NCI-H1436 (cell line): ENCODE measurements around the gene FGF6.
"Not testable (repeated sequence)": the region's sequence is repeated elsewhere in the genome, so short reads cannot be mapped to it uniquely, and the experiment has no call there.

Experiments
- DNase-seq: peaks from one replicate; lab custom pipeline; 2025; lab: John Stamatoyannopoulos, UW

The FGF6 gene, protein sequence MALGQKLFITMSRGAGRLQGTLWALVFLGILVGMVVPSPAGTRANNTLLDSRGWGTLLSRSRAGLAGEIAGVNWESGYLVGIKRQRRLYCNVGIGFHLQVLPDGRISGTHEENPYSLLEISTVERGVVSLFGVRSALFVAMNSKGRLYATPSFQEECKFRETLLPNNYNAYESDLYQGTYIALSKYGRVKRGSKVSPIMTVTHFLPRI

DNA sequence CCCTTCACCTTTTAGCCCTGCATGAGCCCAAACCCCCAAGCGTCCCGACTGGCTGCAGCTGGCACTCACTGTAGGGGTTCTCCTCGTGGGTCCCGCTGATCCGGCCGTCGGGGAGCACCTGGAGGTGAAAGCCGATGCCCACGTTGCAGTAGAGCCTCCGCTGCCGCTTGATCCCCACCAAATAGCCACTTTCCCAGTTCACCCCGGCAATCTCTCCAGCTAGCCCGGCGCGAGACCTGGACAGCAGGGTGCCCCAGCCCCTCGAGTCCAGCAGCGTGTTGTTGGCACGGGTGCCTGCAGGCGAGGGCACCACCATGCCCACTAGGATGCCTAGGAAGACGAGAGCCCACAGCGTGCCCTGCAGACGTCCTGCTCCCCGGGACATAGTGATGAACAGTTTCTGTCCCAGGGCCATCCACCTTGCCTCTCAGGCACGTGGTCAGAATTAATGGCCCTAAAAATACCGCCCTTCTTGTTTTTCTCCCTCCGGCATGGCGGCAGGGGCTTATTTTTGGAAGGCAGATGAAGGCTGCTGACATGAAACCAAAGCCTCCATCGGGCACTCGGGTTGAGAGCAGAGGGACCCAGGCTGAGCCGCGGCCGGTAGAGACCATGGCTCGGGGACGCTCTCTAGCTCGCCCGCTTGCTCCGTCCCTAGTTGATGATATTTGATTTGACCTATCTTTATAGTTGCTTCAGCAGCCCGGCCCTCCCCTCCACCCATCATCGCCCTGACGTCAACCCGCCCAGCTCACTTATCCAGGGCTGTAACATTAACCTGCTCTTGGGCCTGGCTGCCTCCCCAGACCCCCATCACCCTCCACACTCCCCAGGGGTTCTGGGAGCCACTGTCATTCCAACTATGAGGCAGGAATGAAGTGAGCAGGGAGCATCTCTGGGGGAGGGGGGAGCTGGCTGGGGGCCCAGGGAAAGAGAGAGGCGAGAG is at the start of gene FGF6:
Gene FGF6 (minus strand): TSS at position 660 of the 946 bp plus-strand sequence. CDS start 245 bp downstream, at position 415.
- no peak for DNase-seq

DNA sequence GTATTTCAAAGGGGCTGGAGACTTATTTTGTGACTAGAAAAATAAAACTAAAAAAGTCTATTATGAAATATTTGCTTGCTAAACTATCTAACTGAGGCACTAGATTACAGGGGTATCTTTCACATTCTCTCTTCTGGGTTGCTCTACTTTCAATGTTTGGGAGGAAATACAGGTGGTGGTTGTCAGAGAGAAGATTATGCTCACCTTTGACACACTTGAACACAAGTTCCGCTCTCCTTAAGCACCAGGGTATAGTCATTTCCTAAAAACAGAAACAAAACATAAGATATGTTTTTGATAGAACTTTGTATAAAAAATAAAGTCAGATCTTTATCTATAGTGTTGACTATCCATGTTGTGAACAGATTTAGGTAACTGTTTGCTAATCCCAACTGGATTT is 45.4 kb upstream of the FGF6 start:
- no peak for DNase-seq

GRCh38 chr12:4489556-4489955 is 43.9 kb upstream of the FGF6 start:
- DNase-seq, result no peak

GRCh38 chr12:4486980-4487379 is 41.4 kb upstream of the FGF6 start:
- DNase-seq, result no peak

DNA sequence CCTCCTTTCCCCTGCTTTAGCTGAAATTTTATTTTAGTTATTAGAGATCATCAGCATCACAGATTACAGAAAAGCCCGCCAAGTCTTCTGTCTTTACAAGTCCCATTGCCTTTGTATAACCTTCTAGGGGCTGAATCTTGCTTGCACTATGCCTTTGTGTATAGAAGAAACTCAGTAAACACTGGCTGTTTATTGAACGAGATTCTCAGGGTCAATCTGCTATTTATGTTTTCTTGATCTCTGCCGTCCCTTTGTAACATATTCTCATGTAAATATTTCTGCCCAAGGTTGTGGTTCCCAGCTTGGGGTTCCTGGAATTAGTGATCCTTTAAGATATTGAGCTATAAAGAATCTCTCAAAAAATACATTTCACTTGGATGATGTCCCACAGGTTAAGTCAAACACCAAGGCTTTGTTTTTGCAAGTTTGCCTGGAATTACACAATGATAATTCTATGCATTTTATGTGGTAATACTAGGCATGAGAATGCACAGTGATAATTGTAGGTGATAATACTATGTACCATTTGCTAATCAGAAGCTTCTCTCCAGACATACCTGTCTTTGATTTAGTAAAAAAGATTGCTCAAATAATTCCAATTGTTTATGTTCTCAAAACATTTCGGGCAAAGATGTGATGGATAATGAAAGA is 40.6 kb upstream of the FGF6 start:
- no peak for DNase-seq

DNA sequence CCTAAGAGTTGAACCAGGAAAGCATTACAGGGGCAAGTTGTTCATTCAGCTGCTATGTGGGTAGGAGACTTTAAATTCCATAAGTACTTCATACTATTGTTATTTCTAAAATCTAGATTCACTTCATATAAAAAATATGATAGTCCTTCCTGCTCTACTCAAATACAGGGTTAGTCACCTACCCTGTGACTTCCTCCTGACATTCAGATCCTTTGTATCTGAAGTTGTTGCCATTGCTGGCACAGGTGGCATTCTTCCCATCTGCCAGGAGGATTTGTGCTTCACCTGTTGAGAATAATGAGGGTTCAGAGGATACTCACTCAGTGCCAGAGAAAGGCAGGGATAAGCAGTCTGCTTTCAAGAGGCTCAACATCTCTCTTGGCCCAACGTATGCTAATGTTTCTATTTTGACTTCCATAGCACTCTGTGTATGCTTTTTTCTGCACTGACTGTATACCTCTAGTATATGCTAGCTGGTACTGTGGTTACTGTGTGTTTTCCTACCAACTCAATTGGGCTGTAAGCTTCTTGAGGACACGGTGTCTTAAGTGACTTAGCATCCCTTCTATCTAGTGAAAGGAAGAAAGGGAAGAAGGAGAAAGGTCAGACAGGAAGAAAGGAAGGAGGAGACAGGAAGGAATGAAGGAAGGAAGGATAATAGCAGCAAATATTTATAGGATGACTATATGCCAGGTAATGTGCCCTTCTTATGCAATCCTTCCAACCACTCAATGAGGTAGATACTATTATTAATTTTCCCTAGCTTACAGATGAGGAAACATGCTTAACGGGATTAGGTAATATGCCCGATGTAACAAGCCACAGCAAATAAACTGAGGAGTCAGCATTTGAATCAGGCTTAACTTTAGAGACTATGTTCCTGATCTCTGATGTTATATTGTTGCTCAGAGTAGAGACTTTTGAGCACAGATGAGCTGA is 38.5 kb upstream of the FGF6 start:
- DNase-seq, result no peak

- no peak for DNase-seq
Measured at GRCh38 chr12:4482936-4483335, 37.3 kb upstream of the FGF6 start.

- no peak for DNase-seq
Measured at GRCh38 chr12:4478933-4479332, 33.3 kb upstream of the FGF6 start.

GRCh38 chr12:4477129-4477528 is 31.5 kb upstream of the FGF6 start:
- no peak for DNase-seq

DNA sequence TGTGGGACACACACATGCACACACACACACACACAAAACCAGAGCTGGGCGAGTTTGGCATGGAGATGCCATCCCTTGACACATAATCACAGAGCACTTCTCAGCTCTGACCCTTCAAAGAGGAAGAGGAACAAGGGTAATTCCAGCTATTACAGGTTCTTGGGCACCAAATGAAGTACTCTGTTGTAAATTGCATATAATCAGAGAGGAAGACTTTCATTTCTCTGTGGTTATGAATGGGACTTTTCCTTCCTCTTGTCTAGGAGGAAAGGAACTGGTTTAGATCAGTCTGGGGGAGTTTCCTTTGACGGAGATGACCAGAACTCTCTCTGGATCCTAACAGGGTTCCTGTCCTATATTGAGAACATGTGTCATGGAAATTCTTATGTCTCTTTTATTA is 26.4 kb upstream of the FGF6 start:
- no peak for DNase-seq

GRCh38 chr12:4471256-4471655 is 25.6 kb upstream of the FGF6 start:
- no peak for DNase-seq

- no peak for DNase-seq
Measured at GRCh38 chr12:4468994-4469393, 23.4 kb upstream of the FGF6 start.

DNA sequence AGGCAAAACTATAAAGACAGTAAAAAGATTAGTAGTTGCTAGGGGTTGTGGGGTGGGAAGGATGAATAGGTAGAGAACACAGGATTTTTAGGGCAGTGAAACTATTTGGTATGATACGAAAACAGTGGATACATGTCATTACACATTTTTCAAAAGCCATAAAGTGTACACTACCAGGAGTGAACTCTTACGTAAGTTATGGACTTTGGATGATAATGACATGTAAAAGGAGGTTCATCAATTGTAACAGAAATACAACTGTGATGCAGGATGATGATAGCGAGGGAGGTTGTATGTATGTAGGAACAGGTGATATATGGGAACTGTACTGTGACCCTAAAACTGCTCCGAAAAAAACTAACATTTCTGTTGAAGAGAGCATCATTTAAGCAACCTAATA is 15.1 kb upstream of the FGF6 start:
- DNase-seq, result no peak

GRCh38 chr12:4455849-4456248 is 10.2 kb upstream of the FGF6 start:
- not testable (repeated sequence) for DNase-seq

GRCh38 chr12:4454315-4454860 is 8.8 kb upstream of the FGF6 start:
- no peak for DNase-seq

GRCh38 chr12:4451694-4452093 is 6.1 kb upstream of the FGF6 start:
- no peak for DNase-seq

DNA sequence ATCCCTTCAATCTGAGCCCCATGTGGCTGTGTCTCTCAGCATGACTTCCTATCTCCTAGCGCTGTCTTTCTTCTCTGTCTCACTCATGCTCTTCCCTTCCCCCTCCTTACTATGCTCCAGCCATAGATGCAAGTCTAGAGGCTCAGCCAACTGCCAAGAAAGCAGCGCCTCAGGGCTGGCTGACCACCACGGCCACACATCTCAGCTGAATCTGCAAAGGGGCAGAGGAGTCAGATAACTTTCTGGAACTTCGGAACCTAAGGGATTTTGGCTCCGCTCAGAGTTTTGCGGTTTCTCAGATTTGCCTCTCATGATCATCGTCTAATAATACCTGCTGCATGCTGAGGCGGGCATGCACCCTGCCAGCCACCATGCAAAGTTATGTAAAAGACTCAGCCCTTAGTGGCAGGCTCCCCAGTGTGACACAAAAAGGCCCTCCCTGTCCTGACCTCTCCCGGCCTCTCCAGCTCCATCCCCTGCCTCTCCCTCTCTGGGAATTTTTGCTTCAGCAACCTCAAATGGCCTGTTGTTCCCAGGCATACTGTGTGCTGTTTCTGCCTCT is 5.0 kb upstream of the FGF6 start:
- no peak for DNase-seq

DNA sequence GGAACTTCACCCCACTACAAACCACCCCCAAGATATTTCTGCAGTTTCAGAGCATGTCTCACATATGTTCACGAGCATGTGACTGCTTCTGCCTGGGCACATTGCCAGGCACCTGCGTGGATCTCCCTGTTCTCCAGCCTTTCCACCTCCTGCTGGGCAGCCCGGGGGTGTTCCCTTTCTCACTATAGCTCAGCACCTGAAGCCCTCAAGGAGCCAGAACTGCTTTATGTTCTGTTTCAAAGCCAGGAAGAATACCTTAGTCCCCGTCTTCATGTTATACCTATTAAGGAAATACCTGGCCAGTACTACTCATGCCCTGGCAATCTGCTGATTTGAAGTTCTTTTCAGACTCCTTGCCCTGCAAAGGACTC is 4.2 kb upstream of the FGF6 start:
- no peak for DNase-seq

- DNase-seq, result no peak
Measured at GRCh38 chr12:4448943-4449850, 3.6 kb upstream of the FGF6 start.

GRCh38 chr12:4448371-4448940 is 2.8 kb upstream of the FGF6 start:
- DNase-seq, result no peak
